Stimulated activated CD4-positive, alpha-beta T cell treated with anti-CD3 and anti-CD28 coated beads, Interleukin-15, amount 100 ng/mL, for 1 hour (primary cell): Measurements from ENCODE around the gene ATP2A3.

Source experiments
- DNase-seq, 2 donors: peaks; one replicate each; pipeline ENCODE4 v3.0.0-alpha.2; 2020; ENCODE audit warnings: low read depth in 1 of 2, low spot score in 1 of 2

The ATP2A3 gene

GRCh38 chr17:3973495-3974137 lies 9.4 kb upstream of the ATP2A3 start:
- DNase-seq, result no peak

GRCh38 chr17:3972931-3973330 lies 8.7 kb upstream of the ATP2A3 start:
- no peak for DNase-seq

GRCh38 chr17:3972281-3972731 lies 8.1 kb upstream of the ATP2A3 start:
- DNase-seq, result no peak

- no peak for DNase-seq
These were observed 6.4 kb upstream of the ATP2A3 start for GRCh38 chr17:3970668-3971067.

GRCh38 chr17:3969963-3970362 lies 5.7 kb upstream of the ATP2A3 start:
- no peak for DNase-seq

GRCh38 chr17:3968886-3969524 lies 4.8 kb upstream of the ATP2A3 start:
- DNase-seq, result no peak

- no peak for DNase-seq
These were observed 3.8 kb upstream of the ATP2A3 start for GRCh38 chr17:3968015-3968414.

GRCh38 chr17:3966720-3967363 lies 2.6 kb upstream of the ATP2A3 start:
- no peak for DNase-seq

- DNase-seq, result peak; percentile 30 to 36
These were observed 1.0 kb upstream of the ATP2A3 start for GRCh38 chr17:3965118-3965800.

- DNase-seq, result peak; percentile 29 to 46
These were observed 718 bp downstream of the ATP2A3 start for GRCh38 chr17:3963237-3964201.

- no peak for DNase-seq
These were observed 1.3 kb downstream of the ATP2A3 start for GRCh38 chr17:3962965-3963236.

GRCh38 chr17:3962217-3962964 lies 1.8 kb downstream of the ATP2A3 start:
- DNase-seq, result no peak

- DNase-seq, result no peak
These were observed 2.6 kb downstream of the ATP2A3 start for GRCh38 chr17:3961564-3962047.

GRCh38 chr17:3960764-3961163 lies 3.5 kb downstream of the ATP2A3 start:
- DNase-seq, result no peak

GRCh38 chr17:3959921-3960601 lies 4.2 kb downstream of the ATP2A3 start:
- no peak for DNase-seq

- no peak for DNase-seq
These were observed 4.8 kb downstream of the ATP2A3 start for GRCh38 chr17:3959295-3959899.

GRCh38 chr17:3957735-3958599 lies 6.3 kb downstream of the ATP2A3 start:
- DNase-seq, result no peak

- no peak for DNase-seq
These were observed 7.3 kb downstream of the ATP2A3 start for GRCh38 chr17:3956983-3957382.
